ENCODE results near the gene BMP2K.
"Not testable (repeated sequence)": the region's sequence is repeated elsewhere in the genome, so short reads cannot be mapped to it uniquely, and the experiment has no call there.

The BMP2K gene

DNA sequence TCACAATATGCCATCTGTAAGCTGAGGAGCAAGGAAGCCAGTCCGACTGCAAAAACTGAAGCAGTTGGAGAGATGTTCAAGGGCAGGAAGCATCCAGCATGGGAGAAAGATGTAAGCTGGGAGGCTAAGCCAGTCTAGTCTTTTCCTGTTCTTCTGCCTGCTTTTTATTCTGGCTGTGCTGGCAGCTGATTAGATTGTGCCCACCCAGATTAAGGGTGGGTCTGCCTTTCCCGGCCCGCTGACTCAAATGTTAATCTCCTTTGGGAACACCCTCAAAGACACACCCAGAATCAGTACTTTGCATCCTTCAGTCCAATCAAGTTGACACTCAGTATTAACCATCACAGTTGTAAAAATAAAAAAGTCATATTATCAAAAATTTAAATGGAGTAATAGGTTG lies 63.5 kb downstream of the BMP2K start:
- peaks cover 14% of the 10 kb centered on the region for H3K36me3 ChIP-seq (ENCODE audit: insufficient read depth, low read depth, low read length)
- H3K4me1 ChIP-seq (ENCODE audit: insufficient read depth, low read length), result not testable (repeated sequence)

GRCh38 chr4:78840286-78840685 lies 64.1 kb downstream of the BMP2K start:
- H3K9me3 ChIP-seq (ENCODE audit: insufficient read depth, low read depth, low read length); H3K9ac ChIP-seq (ENCODE audit: low read depth, low read length); H3K27me3 ChIP-seq (ENCODE audit: insufficient read depth, low read length); H3K27ac ChIP-seq (ENCODE audit: low read length); H3K4me3 ChIP-seq (ENCODE audit: low read length); H3K4me1 ChIP-seq (ENCODE audit: insufficient read depth, low read length): not testable (repeated sequence)
- peaks cover 14% of the 10 kb centered on the region for H3K36me3 ChIP-seq (ENCODE audit: insufficient read depth, low read depth, low read length)

More for the DNA sequence above, 63.5 kb downstream of the BMP2K start:
- H3K27me3 ChIP-seq (ENCODE audit: insufficient read depth, low read length); H3K4me3 ChIP-seq (ENCODE audit: low read length); H3K27ac ChIP-seq (ENCODE audit: low read length); H3K9me3 ChIP-seq (ENCODE audit: insufficient read depth, low read depth, low read length); H3K9ac ChIP-seq (ENCODE audit: low read depth, low read length): not testable (repeated sequence)

DNA sequence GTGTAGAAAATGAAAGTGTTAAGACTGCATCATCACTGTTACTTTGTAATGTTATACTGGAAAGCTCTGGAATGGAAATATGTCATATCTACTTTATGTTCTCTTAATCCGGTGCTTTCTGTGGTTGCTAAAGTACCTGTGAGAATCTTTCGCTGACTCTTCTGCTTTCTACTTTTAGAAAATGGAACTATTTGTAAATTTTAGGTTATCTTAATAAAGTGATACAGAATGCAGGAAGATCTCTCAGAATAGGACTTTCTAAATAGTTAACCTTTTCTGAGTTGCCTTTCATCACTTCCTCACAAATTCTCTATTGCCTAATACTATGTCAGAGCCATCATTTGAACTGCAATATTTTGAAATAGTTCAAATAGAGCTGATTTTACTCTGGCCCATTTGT lies 69.3 kb downstream of the BMP2K start:
- H3K9ac ChIP-seq (ENCODE audit: low read depth, low read length), result no peak overlapping the region
- H3K4me3 ChIP-seq (ENCODE audit: low read length), result no peak overlapping the region
- no peaks in the 10 kb centered on the region for H3K4me1 ChIP-seq (ENCODE audit: insufficient read depth, low read length)
- no peaks in the 10 kb centered on the region for H3K27me3 ChIP-seq (ENCODE audit: insufficient read depth, low read length)
- no peaks in the 10 kb centered on the region for H3K36me3 ChIP-seq (ENCODE audit: insufficient read depth, low read depth, low read length)
- H3K27ac ChIP-seq (ENCODE audit: low read length), result no peak overlapping the region
- H3K9me3 ChIP-seq (ENCODE audit: insufficient read depth, low read depth, low read length), result no peaks in the 10 kb centered on the region

GRCh38 chr4:78846258-78846657 lies 70.1 kb downstream of the BMP2K start:
- peaks cover 4% of the 10 kb centered on the region; the same call in 1 of the 2 replicates for H3K36me3 ChIP-seq (ENCODE audit: insufficient read depth, low read depth, low read length)
- H3K9me3 ChIP-seq (ENCODE audit: insufficient read depth, low read depth, low read length), result no peaks in the 10 kb centered on the region
- H3K4me1 ChIP-seq (ENCODE audit: insufficient read depth, low read length), result no peaks in the 10 kb centered on the region
- H3K9ac ChIP-seq (ENCODE audit: low read depth, low read length), result no peak overlapping the region
- H3K27ac ChIP-seq (ENCODE audit: low read length), result no peak overlapping the region
- no peaks in the 10 kb centered on the region for H3K27me3 ChIP-seq (ENCODE audit: insufficient read depth, low read length)
- H3K4me3 ChIP-seq (ENCODE audit: low read length), result no peak overlapping the region

DNA sequence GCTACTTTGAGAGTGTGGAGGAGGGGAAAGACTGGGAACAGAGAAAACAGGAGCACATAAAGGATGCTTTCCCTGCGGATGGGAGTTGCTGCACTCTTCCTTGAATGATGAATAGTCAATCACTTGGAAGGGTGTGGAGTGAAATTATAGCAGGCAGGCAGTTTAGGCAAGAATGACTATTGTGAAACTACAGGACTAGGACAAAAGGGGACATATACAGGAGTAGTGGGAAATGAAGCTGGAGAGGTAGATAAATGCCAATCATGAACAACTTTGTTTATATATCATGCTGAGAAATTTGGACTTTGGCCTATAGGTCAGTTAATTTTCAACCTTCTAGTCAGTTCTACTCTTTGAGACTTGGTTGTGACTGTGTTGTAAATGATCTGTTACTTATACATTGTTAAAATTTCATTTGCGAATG lies 86.2 kb downstream of the BMP2K start:
- Histone ChIP-seq H3K27ac (ENCODE audit: low read length) (no peak overlapping the region), H3K9ac (ENCODE audit: low read depth, low read length) (no peak overlapping the region), H3K27me3 (ENCODE audit: insufficient read depth, low read length) (no peaks in the 10 kb centered on the region), H3K36me3 (ENCODE audit: insufficient read depth, low read depth, low read length) (peaks cover 26% of the 10 kb centered on the region), H3K9me3 (ENCODE audit: insufficient read depth, low read depth, low read length) (no peaks in the 10 kb centered on the region), H3K4me3 (ENCODE audit: low read length) (no peak overlapping the region), H3K4me1 (ENCODE audit: insufficient read depth, low read length) (no peaks in the 10 kb centered on the region)

DNA sequence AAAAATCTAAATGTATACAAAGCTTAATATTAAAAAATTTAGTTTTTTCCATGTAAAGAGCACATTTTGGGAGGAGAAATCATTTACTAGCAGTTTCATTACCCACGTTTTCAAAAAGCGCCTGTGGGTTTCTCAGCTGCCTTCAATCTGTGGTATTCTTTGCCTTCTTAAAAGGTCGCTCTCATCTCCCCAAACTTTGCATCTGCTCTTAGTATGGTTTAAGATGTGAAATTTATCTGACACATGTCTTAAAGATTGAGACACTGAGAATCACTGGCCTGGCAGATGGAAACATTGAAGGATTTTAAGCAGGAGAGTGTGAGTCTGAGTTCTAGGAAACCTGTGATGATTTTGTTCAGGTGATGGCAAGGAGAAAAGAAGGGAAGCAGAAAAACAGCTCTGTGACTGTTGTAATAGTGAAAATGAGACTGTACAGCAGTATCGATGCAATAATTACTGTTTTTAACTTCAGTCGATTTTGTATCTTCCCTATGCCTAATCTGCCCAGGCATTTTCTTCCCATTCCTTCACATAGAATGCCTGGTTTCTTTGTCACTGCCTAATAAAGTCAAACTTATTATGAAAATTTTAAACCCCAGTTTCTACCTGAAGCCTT lies 87.2 kb downstream of the BMP2K start:
- peaks cover 32% of the 10 kb centered on the region for H3K36me3 ChIP-seq (ENCODE audit: insufficient read depth, low read depth, low read length)
- H3K27me3 ChIP-seq (ENCODE audit: insufficient read depth, low read length), result no peaks in the 10 kb centered on the region
- no peaks in the 10 kb centered on the region for H3K9me3 ChIP-seq (ENCODE audit: insufficient read depth, low read depth, low read length)
- no peaks in the 10 kb centered on the region for H3K4me1 ChIP-seq (ENCODE audit: insufficient read depth, low read length)
- no peak overlapping the region for H3K9ac ChIP-seq (ENCODE audit: low read depth, low read length)
- no peak overlapping the region for H3K4me3 ChIP-seq (ENCODE audit: low read length)
- H3K27ac ChIP-seq (ENCODE audit: low read length), result no peak overlapping the region

DNA sequence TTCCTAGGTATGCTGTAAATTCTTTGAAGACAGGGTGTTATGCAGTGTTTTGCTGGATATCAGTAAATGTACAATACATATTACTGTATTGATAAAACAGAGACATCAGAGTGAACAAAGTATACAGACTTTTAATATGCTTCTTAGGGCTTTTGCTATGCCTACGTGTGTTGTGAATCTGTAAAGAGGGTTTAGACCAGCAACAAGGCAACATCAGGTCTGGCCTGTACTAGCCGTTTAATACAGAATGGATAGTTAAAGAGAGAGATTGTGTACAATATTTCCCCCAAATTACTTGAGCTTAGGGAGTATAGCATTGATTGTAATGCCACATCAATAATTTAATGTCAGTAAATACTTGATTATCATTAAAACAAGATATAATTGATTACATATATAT lies 87.8 kb downstream of the BMP2K start:
- Histone ChIP-seq H3K27ac (ENCODE audit: low read length) (no peak overlapping the region), H3K4me3 (ENCODE audit: low read length) (no peak overlapping the region), H3K4me1 (ENCODE audit: insufficient read depth, low read length) (no peaks in the 10 kb centered on the region), H3K9me3 (ENCODE audit: insufficient read depth, low read depth, low read length) (no peaks in the 10 kb centered on the region), H3K27me3 (ENCODE audit: insufficient read depth, low read length) (no peaks in the 10 kb centered on the region), H3K9ac (ENCODE audit: low read depth, low read length) (no peak overlapping the region), H3K36me3 (ENCODE audit: insufficient read depth, low read depth, low read length) (peaks cover 32% of the 10 kb centered on the region)

DNA sequence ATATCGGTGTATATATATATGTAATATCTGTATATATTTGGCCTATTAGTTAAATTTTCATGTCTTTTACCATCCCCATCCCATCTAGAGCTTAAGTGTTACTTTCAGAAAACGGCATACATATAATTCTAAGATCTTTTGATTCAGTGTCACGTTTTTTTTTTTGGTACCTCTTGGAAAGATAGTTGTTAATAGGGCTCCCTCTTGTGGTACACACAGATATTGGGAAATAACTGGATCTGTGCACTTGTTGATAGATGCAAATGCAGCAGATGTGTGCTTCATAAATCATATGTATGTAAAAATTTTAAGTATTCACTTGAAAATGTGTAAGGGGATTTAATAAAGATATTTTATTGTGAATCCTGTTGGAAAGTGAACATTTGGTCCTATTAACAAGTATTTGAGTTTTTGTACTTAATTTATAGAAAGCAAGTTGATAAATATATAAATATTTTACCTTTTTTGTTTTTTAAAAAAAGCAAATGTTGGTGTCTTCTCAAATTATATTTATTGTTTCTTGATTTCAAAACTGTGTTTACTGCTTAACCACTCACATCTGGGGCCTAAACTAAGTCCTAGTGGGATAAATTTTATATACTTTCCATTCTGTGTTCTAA lies 88.4 kb downstream of the BMP2K start:
- Histone ChIP-seq H3K27ac (ENCODE audit: low read length) (no peak overlapping the region), H3K9ac (ENCODE audit: low read depth, low read length) (no peak overlapping the region), H3K4me1 (ENCODE audit: insufficient read depth, low read length) (no peaks in the 10 kb centered on the region), H3K9me3 (ENCODE audit: insufficient read depth, low read depth, low read length) (no peaks in the 10 kb centered on the region), H3K4me3 (ENCODE audit: low read length) (no peak overlapping the region), H3K36me3 (ENCODE audit: insufficient read depth, low read depth, low read length) (peaks cover 32% of the 10 kb centered on the region), H3K27me3 (ENCODE audit: insufficient read depth, low read length) (no peaks in the 10 kb centered on the region)

DNA sequence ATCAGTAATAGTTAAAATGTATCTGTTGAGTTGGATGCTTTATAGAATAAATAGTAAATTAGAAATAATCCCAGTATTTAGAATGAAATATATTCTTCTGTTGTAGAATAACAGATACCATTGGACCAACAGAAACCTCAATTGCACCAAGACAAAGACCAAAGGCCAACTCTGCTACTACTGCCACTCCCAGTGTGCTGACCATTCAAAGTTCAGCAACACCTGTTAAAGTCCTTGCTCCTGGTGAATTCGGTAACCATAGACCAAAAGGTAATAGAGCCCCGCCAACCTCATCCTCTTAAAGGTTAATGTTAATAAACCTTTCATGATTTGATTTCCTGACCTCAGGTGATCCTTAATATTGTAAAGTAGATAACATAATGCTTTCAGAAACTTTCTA lies 89.3 kb downstream of the BMP2K start:
- H3K4me3 ChIP-seq (ENCODE audit: low read length), result no peak overlapping the region
- H3K27me3 ChIP-seq (ENCODE audit: insufficient read depth, low read length), result no peaks in the 10 kb centered on the region
- no peaks in the 10 kb centered on the region for H3K4me1 ChIP-seq (ENCODE audit: insufficient read depth, low read length)
- no peak overlapping the region for H3K9ac ChIP-seq (ENCODE audit: low read depth, low read length)
- no peak overlapping the region for H3K27ac ChIP-seq (ENCODE audit: low read length)
- H3K9me3 ChIP-seq (ENCODE audit: insufficient read depth, low read depth, low read length), result no peaks in the 10 kb centered on the region
- peaks cover 27% of the 10 kb centered on the region for H3K36me3 ChIP-seq (ENCODE audit: insufficient read depth, low read depth, low read length)

GRCh38 chr4:78868712-78869111 lies 92.6 kb downstream of the BMP2K start:
- peaks cover 45% of the 10 kb centered on the region for H3K36me3 ChIP-seq (ENCODE audit: insufficient read depth, low read depth, low read length)
- not testable (repeated sequence) for H3K4me1 ChIP-seq (ENCODE audit: insufficient read depth, low read length)

GRCh38 chr4:78870056-78870455 lies 93.9 kb downstream of the BMP2K start:
- Histone ChIP-seq H3K9me3 (ENCODE audit: insufficient read depth, low read depth, low read length) (no peaks in the 10 kb centered on the region), H3K9ac (ENCODE audit: low read depth, low read length) (no peak overlapping the region), H3K36me3 (ENCODE audit: insufficient read depth, low read depth, low read length) (peaks cover 52% of the 10 kb centered on the region), H3K27ac (ENCODE audit: low read length) (no peak overlapping the region), H3K27me3 (ENCODE audit: insufficient read depth, low read length) (no peaks in the 10 kb centered on the region), H3K4me3 (ENCODE audit: low read length) (no peak overlapping the region), H3K4me1 (ENCODE audit: insufficient read depth, low read length) (no peaks in the 10 kb centered on the region)

More at GRCh38 chr4:78868712-78869111, 92.6 kb downstream of the BMP2K start:
- H3K4me3 ChIP-seq (ENCODE audit: low read length); H3K9ac ChIP-seq (ENCODE audit: low read depth, low read length); H3K27me3 ChIP-seq (ENCODE audit: insufficient read depth, low read length); H3K27ac ChIP-seq (ENCODE audit: low read length); H3K9me3 ChIP-seq (ENCODE audit: insufficient read depth, low read depth, low read length): not testable (repeated sequence)

GRCh38 chr4:78876568-78877320 lies 100.6 kb downstream of the BMP2K start:
- peaks cover 41% of the 10 kb centered on the region for H3K36me3 ChIP-seq (ENCODE audit: insufficient read depth, low read depth, low read length)
- no peak overlapping the region for H3K9ac ChIP-seq (ENCODE audit: low read depth, low read length)
- H3K4me1 ChIP-seq (ENCODE audit: insufficient read depth, low read length), result peaks cover 14% of the 10 kb centered on the region; the same call in 1 of the 2 replicates
- H3K27ac ChIP-seq (ENCODE audit: low read length), result no peak overlapping the region
- no peak overlapping the region for H3K4me3 ChIP-seq (ENCODE audit: low read length)
- H3K9me3 ChIP-seq (ENCODE audit: insufficient read depth, low read depth, low read length), result no peaks in the 10 kb centered on the region
- no peaks in the 10 kb centered on the region for H3K27me3 ChIP-seq (ENCODE audit: insufficient read depth, low read length)
